ENCODE measurements around the gene RPS6KA2.

RPS6KA2 gene

GRCh38 chr6:166492092-166492741 is 134.8 kb downstream of the RPS6KA2 start:
- Histone ChIP-seq H3K27me3 (no peaks in the 10 kb centered on the region), H3K9me3 (no peaks in the 10 kb centered on the region), H3K27ac (no peak overlapping the region), H3K4me1 (no peaks in the 10 kb centered on the region), H3K36me3 (peaks cover 0 to 50% (median 10%) of the 10 kb centered on the region in 3 donors), H3K4me3 (no peak overlapping the region)
- intact Hi-C loops (cut with DNase I; ENCODE audit: low total_unique reads) = no loop called here
- no peak for DNase-seq
- TF ChIP-seq CTCF (IDR thresholded peaks at IDR 0.05) = no peak

- peak in 1 of 2 donors; percentile 29 for DNase-seq
- no peak overlapping the region for H3K27ac ChIP-seq
- intact Hi-C loops (cut with DNase I; ENCODE audit: low total_unique reads) = no loop called here
- H3K4me1 ChIP-seq = no peaks in the 10 kb centered on the region
- H3K4me3 ChIP-seq = no peak overlapping the region
- no peaks in the 10 kb centered on the region for H3K9me3 ChIP-seq
- peaks cover 0 to 57% (median 17%) of the 10 kb centered on the region in 3 donors for H3K36me3 ChIP-seq
- TF ChIP-seq CTCF (IDR thresholded peaks at IDR 0.05) = no peak
- no peaks in the 10 kb centered on the region for H3K27me3 ChIP-seq
These were observed 136.2 kb downstream of the RPS6KA2 start for GRCh38 chr6:166490671-166491500.

- intact Hi-C loops (cut with DNase I; ENCODE audit: low total_unique reads) = no loop called here
- Histone ChIP-seq H3K27me3 (no peaks in the 10 kb centered on the region), H3K27ac (no peak overlapping the region), H3K36me3 (peaks cover 1 to 56% (median 14%) of the 10 kb centered on the region in 3 donors), H3K4me1 (no peaks in the 10 kb centered on the region), H3K4me3 (no peak overlapping the region), H3K9me3 (no peaks in the 10 kb centered on the region)
- no peak for TF ChIP-seq CTCF (IDR thresholded peaks at IDR 0.05)
- peak in 1 of 2 donors; percentile 60 for DNase-seq
These were observed 137.5 kb downstream of the RPS6KA2 start for GRCh38 chr6:166489301-166490155.

GRCh38 chr6:166488701-166489100 is 138.3 kb downstream of the RPS6KA2 start:
- Histone ChIP-seq H3K4me3 (no peak overlapping the region), H3K27me3 (no peaks in the 10 kb centered on the region), H3K36me3 (peaks cover 3 to 59% (median 14%) of the 10 kb centered on the region in 3 donors), H3K27ac (no peak overlapping the region), H3K9me3 (no peaks in the 10 kb centered on the region), H3K4me1 (no peaks in the 10 kb centered on the region)
- intact Hi-C loops (cut with DNase I; ENCODE audit: low total_unique reads) = no loop called here
- TF ChIP-seq CTCF (IDR thresholded peaks at IDR 0.05) = no peak
- DNase-seq = peak in 1 of 2 donors; percentile 60

GRCh38 chr6:166488076-166488685 is 138.9 kb downstream of the RPS6KA2 start:
- Histone ChIP-seq H3K9me3 (no peaks in the 10 kb centered on the region), H3K27ac (no peak overlapping the region), H3K27me3 (no peaks in the 10 kb centered on the region), H3K4me1 (no peaks in the 10 kb centered on the region), H3K36me3 (peaks cover 3 to 56% (median 14%) of the 10 kb centered on the region in 3 donors), H3K4me3 (no peak overlapping the region)
- intact Hi-C loops (cut with DNase I; ENCODE audit: low total_unique reads) = no loop called here
- peak; percentile 66 to 73 for DNase-seq
- TF ChIP-seq CTCF (IDR thresholded peaks at IDR 0.05) = no peak
